ENCODE data around the gene RAPSN.

RAPSN gene

DNA sequence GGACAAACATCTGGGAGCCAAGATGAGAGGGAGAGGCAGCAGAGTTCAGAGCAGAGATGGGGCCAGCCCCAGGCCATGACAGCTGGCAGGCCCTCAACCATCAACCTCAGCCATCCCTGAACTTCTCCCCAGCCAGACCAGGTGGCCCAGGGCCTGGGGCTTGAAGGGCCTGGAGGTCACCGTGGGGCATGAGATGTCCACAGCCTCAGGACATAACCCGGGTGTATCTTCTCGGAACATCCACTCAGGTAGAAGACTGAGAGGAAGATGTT is 53.0 kb downstream of the RAPSN start:
- Histone ChIP-seq H3K9me3 (ENCODE audit: low read length) (no peaks in the 10 kb centered on the region), H2AFZ (ENCODE audit: low read length) (no peak overlapping the region), H3K4me1 (ENCODE audit: insufficient read depth, low read length, severe bottlenecking) (peaks cover 63% of the 10 kb centered on the region), H3K4me3 (ENCODE audit: low read depth, low read length, poor library complexity, severe bottlenecking) (no peak overlapping the region), H3K79me2 (ENCODE audit: insufficient read depth, low read length) (no peaks in the 10 kb centered on the region), H4K20me1 (ENCODE audit: insufficient read depth, low read length) (no peaks in the 10 kb centered on the region), H3K9me2 (ENCODE audit: low read depth, low read length) (no peaks in the 10 kb centered on the region), H3F3A (ENCODE audit: insufficient read depth, low read length) (0 out of 2 replicates have a peak, but pooled peaks cover under 1% of the 10 kb centered on the region), H3K36me3 (ENCODE audit: insufficient read depth, low read length) (no peaks in the 10 kb centered on the region), H3K4me2 (ENCODE audit: low read length) (no peak overlapping the region), H3K9ac (ENCODE audit: low read length) (no peak overlapping the region; the same call in 1 of the 2 replicates), H3K27ac (ENCODE audit: low read depth, low read length, poor library complexity, severe bottlenecking) (peak overlapping the region; percentile 88), H3K27me3 (ENCODE audit: insufficient read depth, low read length) (no peaks in the 10 kb centered on the region)
- TF ChIP-seq, protein P1, sequence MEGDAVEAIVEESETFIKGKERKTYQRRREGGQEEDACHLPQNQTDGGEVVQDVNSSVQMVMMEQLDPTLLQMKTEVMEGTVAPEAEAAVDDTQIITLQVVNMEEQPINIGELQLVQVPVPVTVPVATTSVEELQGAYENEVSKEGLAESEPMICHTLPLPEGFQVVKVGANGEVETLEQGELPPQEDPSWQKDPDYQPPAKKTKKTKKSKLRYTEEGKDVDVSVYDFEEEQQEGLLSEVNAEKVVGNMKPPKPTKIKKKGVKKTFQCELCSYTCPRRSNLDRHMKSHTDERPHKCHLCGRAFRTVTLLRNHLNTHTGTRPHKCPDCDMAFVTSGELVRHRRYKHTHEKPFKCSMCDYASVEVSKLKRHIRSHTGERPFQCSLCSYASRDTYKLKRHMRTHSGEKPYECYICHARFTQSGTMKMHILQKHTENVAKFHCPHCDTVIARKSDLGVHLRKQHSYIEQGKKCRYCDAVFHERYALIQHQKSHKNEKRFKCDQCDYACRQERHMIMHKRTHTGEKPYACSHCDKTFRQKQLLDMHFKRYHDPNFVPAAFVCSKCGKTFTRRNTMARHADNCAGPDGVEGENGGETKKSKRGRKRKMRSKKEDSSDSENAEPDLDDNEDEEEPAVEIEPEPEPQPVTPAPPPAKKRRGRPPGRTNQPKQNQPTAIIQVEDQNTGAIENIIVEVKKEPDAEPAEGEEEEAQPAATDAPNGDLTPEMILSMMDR (IDR thresholded peaks at IDR 0.05; ENCODE audit: low read length) = no peak
- TF ChIP-seq EZH2 (IDR thresholded peaks at IDR 0.05; ENCODE audit: borderline replicate concordance, low read length) = no peak

DNA sequence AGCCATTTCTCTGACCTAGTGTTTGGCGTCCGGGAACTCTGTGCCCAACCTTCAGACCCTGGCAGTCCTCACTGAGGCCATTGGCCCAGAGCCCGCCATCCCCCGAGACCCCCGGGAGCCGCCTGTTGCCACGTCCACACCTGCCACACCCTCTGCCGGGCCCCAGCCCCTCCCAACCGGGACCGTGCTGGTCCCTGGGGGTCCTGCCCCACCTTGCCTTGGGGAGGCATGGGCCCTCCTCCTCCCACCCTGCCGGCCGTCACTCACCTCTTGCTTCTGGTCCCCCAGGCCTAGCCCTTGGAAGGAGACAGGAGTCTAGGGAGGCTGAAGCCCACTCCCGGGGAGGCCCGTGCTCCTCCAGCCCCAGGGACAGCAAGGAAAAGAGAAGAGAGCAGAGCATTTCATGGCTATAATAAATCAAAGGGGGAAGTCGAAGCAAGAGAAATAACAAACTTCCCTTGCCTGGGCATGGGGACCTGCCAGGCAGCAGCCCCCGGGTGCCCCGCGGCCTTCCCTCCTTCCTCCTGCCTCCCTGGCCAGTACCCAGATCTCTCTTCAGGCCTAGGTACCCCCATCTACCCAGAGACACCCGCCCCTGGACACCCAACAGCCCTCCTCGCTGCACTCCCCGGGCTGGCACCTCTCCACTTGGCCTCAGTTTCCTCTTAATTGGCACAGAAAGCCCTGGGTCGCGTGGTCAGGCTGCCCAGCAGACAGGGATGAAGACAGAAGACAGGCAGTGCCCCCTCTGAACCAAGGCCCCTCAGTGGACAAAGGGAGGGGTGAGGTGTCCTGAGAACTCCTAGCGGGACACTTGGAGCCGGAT is 53.5 kb downstream of the RAPSN start:
- peak overlapping the region; percentile 53 for H3K4me2 ChIP-seq (ENCODE audit: low read length)

DNA sequence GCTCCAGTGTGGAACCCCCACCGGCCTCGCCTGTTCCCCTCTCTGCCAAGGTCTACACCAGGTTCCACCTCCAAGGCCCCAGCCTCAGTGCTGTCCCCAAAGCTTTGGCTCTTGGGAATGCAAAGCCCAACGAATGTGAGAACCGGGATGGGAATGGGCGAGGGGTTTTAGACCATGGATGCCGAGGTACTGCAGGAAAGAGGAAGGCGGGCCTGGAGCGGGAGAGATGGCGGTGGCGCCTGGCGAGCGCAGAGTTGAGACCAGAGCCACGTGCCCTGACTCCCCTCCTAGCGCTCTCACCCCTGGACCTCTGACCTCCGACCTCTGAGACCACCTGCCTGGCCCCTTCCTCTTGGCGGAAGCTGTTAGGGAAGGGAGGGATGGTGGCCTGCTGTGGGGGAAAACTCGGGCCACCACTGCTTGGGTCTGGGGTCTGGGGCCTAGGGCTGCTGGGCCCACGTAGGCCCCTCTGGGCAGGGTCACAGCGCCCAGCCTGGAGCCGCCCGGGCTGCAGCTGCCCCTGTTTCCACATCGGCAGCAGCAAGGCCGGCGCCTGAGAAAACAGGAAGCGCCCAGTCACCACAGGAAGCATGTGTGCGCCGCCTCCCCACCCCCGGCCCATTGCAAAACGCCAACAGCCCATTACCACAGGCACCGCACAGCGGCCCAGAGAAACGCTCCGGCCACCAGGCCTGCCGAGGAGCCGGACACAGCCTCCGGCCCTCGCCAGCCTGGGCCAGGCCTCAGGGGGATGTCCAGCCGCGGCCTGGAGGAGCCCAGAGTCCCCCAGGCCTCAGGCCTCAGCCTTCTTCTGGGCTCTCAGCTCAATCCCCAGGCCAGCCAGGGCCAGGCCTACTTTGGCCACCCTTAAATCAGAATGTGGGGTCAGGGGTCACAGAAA is 54.4 kb downstream of the RAPSN start:
- H3K27me3 ChIP-seq (ENCODE audit: insufficient read depth, low read length) = no peaks in the 10 kb centered on the region
- H3K4me3 ChIP-seq (ENCODE audit: low read depth, low read length, poor library complexity, severe bottlenecking) = peak overlapping the region; percentile 32
- peak overlapping the region; percentile 72 for H3K9ac ChIP-seq (ENCODE audit: low read length)
- no peaks in the 10 kb centered on the region for H3K36me3 ChIP-seq (ENCODE audit: insufficient read depth, low read length)
- H3K4me2 ChIP-seq (ENCODE audit: low read length) = peak overlapping the region; percentile 53
- TF ChIP-seq, protein P1 (IDR thresholded peaks at IDR 0.05; ENCODE audit: low read length) = no peak
- no peak for TF ChIP-seq EZH2 (IDR thresholded peaks at IDR 0.05; ENCODE audit: borderline replicate concordance, low read length)
- no peaks in the 10 kb centered on the region for H4K20me1 ChIP-seq (ENCODE audit: insufficient read depth, low read length)
- H3F3A ChIP-seq (ENCODE audit: insufficient read depth, low read length) = no peaks in the 10 kb centered on the region
- no peaks in the 10 kb centered on the region for H3K9me3 ChIP-seq (ENCODE audit: low read length)
- no peaks in the 10 kb centered on the region for H3K79me2 ChIP-seq (ENCODE audit: insufficient read depth, low read length)
- H3K27ac ChIP-seq (ENCODE audit: low read depth, low read length, poor library complexity, severe bottlenecking) = peak overlapping the region; percentile 88
- H2AFZ ChIP-seq (ENCODE audit: low read length) = no peak overlapping the region
- peaks cover 53% of the 10 kb centered on the region for H3K4me1 ChIP-seq (ENCODE audit: insufficient read depth, low read length, severe bottlenecking)
- no peaks in the 10 kb centered on the region for H3K9me2 ChIP-seq (ENCODE audit: low read depth, low read length)

More for the DNA sequence above, 53.5 kb downstream of the RAPSN start:
- peak overlapping the region; percentile 88 for H3K27ac ChIP-seq (ENCODE audit: low read depth, low read length, poor library complexity, severe bottlenecking)
- peaks cover 57% of the 10 kb centered on the region for H3K4me1 ChIP-seq (ENCODE audit: insufficient read depth, low read length, severe bottlenecking)
- H3K9me3 ChIP-seq (ENCODE audit: low read length) = no peaks in the 10 kb centered on the region
- H3F3A ChIP-seq (ENCODE audit: insufficient read depth, low read length) = no peaks in the 10 kb centered on the region
- H3K4me3 ChIP-seq (ENCODE audit: low read depth, low read length, poor library complexity, severe bottlenecking) = peak overlapping the region; percentile 32
- no peak overlapping the region for H2AFZ ChIP-seq (ENCODE audit: low read length)
- no peak for TF ChIP-seq EZH2 (IDR thresholded peaks at IDR 0.05; ENCODE audit: borderline replicate concordance, low read length)
- TF ChIP-seq, protein P1 (IDR thresholded peaks at IDR 0.05; ENCODE audit: low read length) = no peak
- no peaks in the 10 kb centered on the region for H3K36me3 ChIP-seq (ENCODE audit: insufficient read depth, low read length)
- no peaks in the 10 kb centered on the region for H4K20me1 ChIP-seq (ENCODE audit: insufficient read depth, low read length)
- H3K9ac ChIP-seq (ENCODE audit: low read length) = peak overlapping the region; percentile 72
- no peaks in the 10 kb centered on the region for H3K27me3 ChIP-seq (ENCODE audit: insufficient read depth, low read length)
- no peaks in the 10 kb centered on the region for H3K79me2 ChIP-seq (ENCODE audit: insufficient read depth, low read length)
- no peaks in the 10 kb centered on the region for H3K9me2 ChIP-seq (ENCODE audit: low read depth, low read length)

All from OCI-LY1 (cell line).